HCEC 1CT (cell line): Measurements from ENCODE around the gene DEPDC4.
"Not testable (repeated sequence)": the region's sequence is repeated elsewhere in the genome, so short reads cannot be mapped to it uniquely, and the experiment has no call there.

Experiments used
- DNase-seq: peaks from one replicate; pipeline ENCODE4 v3.0.0-alpha.2; 2017

Gene DEPDC4

DNA sequence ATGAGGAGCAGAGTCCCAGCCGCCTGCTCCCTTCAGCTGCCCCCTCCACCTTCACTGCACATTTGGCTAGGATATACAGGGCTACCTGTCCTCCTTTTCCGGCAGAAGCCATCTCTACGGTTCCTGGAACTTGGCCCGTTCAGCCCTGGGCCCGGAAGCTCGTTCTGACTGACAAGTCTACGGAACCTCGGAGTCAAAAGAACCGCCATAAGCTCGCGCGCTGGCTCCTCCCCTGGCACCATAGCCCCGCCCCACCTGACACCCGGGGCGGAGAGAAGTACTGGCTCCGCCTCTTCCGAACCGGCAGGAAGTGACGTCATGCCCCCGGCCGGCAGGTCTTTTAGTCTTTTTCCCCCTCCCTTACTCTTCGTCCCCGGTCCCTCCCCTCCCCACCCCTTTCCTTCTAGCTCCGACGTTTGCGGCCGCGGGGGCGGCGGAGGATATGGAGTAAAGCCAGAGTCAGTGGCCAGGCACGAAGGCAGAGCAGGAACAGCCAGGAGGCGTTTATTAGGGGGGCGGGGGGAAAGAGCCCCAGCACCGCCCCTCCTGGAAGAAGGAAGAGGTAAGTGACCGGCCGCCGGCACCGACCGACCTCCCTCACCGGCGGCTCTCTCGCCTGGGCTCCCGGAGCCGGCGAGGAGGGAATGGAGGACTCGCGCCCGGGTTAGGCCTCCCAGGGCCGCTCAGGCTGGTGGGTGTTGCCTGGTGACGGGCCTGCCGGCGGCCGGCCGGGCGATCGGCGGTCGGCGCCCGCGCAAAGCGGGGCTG is at the start of gene DEPDC4, which contains the start of gene SCYL2:
DEPDC4 (minus strand) TSS at position 245 of the 768 bp plus-strand sequence; CDS start at position 242, 3 bp downstream.
SCYL2 (plus strand) TSS at position 343 of the 768 bp plus-strand sequence. CDS start 15,794 bp downstream, outside the sequence.
- peak; percentile 97 for DNase-seq

DNA sequence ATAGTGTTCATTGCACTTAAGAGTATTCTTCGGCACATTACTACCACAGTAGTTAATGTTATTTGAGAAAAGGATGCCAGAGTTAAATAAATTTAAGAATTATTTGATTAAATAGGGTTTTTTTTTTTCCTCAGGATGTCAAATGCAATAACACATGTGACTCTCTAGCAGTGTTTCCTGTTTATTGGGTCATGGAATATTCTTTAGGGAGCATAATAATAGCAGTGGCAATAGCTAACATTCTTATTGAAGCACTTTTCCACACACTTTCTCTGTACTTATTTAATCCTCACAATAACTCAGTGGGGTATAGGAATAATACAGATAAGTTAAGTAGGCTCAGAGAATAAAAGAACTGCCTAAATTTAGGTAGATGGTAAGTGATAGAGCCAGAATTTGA is 44.4 kb upstream of the DEPDC4 start:
- DNase-seq, result no peak

- not testable (repeated sequence) for DNase-seq
These were observed 41.3 kb upstream of the DEPDC4 start for GRCh38 chr12:100308138-100308537.

- not testable (repeated sequence) for DNase-seq
These were observed 37.5 kb upstream of the DEPDC4 start for GRCh38 chr12:100304334-100304733.

GRCh38 chr12:100303831-100304230 is 37.0 kb upstream of the DEPDC4 start:
- no peak for DNase-seq

DNA sequence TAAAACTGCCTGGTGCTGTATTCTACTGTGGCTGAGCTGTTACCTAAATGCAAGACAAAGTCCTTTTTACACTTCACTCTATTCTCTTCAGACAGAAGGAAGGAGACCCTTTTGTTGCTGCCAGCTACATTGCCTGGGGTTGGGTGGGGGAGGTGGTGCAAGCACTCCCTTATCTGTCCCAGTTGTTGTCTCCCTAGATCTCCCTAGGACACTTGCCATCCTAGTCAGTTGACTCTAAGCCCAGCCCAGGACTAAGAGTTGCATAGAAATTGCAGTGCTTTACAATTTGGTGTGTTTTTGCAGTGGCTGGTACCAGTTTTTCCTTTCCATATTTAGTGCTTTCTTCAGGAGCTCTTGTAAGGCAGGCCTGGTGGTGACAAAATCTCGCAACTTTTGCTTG is 35.2 kb upstream of the DEPDC4 start:
- DNase-seq, result no peak

DNA sequence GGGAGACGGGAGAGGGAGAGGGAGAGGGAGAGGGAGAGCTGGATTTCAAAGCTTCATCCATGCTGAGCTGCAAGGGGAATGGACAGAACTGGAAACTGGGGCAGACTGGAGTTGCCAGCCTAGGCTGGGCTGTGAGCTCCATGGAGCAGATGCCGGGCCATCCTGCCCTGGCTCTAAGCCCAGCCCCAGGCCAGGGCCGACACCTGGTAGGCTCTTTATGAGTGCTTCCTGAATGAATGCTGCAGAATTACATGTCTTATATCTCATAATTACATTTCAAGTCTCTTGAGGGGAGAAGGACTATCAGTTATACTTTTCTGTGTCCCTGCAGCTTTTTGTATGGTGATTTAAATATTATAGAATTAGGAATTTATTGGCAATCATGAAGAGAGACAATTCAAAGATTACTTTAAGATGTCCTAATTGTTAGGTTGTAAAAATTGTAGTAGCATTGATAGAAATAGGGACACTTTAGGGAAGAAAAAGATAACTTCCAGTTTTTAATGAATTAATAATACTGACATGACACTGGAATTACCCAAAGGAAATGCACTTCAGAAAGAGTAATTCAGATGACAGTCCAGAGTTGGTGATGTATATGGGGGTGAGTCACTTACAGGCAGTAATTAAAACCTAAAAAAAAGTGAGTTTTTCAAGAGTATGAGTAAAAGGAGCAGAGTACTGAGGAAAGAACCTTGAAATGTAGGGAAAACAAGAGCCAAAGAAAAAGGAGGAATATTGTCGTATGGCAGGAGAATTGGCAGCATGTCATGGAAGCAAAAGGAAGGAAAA is 29.1 kb upstream of the DEPDC4 start:
- DNase-seq, result peak; percentile 48

GRCh38 chr12:100294366-100294765 is 27.5 kb upstream of the DEPDC4 start:
- not testable (repeated sequence) for DNase-seq

- DNase-seq, result no peak
These were observed 26.1 kb upstream of the DEPDC4 start for GRCh38 chr12:100293017-100293416.

DNA sequence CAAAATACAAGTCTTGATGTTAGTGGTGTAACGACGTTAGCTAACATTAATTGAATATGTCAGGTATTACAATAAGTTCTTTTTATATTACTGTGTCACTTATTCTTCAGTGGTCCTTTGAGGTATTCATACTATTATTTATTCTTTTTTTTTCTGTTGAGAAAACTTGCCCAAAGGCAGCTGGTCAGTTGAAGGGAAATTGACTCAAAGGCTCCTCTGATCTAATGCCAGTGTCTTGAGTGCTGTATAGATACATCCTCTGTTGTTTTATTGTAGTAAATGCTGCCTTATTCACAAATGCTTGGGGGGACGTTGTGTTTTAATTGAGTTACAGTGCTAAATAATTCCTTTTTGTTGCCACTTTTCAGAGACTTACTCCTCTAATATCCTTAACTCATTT is 23.1 kb upstream of the DEPDC4 start:
- DNase-seq, result no peak

DNA sequence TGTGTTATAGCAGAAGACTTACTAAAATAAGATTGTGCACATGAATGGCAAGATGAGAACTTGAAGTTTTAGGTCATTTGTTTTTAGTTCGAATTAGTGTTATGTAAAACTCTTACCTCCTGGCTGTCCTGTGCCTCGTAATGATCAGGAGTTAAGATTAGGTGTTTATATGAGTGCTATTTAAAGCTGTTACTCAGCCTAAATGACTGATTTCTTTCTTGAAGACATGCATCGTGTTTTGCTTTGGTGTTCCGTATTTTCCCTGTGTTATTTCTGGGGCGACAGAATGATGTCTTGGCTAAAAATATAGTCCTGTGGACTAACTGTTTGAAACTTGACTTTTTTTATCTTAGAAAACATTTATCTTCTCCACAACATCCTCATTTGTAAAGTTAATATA is 22.2 kb upstream of the DEPDC4 start:
- DNase-seq, result no peak

GRCh38 chr12:100284556-100284955 is 17.7 kb upstream of the DEPDC4 start:
- not testable (repeated sequence) for DNase-seq

DNA sequence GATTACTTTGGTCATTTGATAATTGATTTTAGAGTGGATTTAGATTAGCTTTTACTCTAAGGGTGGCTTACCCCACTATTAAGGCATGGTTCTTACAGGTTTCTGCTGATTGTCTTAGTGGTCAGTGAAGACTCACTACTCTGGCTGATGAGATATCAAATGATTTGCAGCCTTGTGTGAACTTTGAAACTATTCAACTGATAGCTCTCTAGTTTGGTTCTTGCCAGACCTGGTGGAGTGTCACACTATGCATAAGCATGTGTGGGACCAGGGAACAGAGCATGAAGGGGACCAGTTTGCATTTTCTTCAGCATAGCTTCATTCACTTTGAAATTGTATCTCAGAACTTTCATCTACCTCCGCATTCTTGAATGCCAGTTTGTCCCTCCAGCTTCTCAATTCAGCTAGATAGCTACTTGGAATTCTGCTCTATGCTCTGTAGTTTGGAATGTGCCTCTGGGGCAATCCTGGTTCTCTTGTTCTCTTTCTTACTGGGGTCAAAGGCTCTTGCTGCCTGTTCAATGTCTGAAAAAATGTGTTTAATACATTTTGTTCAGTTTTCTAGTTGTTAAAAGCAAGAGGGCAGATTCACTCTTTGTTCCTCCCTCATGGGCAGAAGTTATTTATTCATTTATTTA is 12.8 kb upstream of the DEPDC4 start:
- no peak for DNase-seq

DNA sequence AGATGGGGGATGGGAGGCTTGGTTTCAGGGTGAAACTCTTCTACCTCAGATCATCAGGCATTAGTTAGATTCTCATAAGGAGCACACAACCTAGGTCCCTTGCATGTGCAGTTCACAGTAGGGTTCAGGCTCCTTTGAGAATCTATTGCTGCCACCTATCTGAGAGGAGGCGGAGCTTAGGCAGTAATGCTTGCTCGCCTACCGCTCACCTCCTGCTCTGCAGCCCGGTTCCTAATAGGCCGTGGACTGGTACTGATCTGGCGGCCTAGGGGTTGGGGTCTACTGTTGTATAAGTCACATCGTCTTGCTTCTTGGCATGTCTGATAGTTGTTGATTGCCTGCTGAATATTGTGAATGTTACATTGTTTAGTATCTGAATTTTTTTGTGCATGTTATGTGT is 12.3 kb upstream of the DEPDC4 start:
- no peak for DNase-seq

DNA sequence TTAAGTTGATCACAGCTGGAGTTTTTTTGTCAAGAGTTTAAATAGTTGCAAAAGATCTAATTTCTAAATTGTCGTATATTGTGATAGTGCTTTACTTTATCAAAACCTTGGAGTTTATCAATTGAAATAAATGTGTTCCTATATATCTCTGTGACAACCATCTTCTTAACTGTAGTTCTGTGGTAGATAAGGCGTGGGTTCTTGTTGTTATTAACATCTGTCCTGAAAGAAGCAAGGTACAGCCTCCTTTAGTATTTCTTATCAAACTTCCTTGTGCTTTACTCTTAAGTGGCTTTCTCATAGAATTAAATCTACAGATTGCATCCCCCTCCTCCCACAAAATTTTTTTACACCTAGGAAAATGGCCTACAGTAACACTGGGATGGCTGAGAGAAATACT is 7.4 kb upstream of the DEPDC4 start:
- no peak for DNase-seq

- no peak for DNase-seq
These were observed 6.9 kb upstream of the DEPDC4 start for GRCh38 chr12:100273782-100274181.

DNA sequence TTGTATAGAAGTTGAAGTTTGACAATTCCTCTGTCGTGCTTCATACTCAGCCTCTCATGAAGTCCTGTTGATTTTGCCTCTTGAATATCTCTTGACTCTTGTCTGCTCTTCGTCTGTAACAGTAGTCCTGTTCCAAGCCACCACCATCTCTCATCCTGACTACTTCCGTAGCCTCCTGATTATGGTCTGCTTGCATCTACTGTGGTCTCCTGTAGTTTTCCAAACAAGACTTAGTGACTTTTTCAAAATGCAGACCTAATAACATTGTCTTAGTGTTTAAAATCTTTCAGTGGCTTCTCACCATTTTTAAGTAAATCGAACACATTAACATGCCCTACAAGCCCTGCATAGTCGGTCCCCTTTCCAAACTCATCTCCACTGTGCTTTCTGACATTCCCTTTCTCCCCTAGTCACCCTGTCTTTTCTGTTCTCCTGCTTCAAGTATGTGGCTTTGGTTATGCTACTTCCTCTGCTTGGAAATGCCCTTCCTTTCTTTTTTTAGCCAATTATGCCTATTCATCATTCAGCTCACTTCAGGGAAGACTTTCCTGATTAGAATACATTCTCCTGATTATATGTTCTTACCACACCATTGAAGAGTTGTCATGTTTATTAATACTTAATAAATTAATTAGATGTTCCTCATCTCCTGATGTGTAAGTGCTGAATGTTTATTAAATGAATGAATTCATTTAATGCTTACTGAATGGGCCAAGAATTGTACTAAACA is 2.1 kb upstream of the DEPDC4 start:
- no peak for DNase-seq

DNA sequence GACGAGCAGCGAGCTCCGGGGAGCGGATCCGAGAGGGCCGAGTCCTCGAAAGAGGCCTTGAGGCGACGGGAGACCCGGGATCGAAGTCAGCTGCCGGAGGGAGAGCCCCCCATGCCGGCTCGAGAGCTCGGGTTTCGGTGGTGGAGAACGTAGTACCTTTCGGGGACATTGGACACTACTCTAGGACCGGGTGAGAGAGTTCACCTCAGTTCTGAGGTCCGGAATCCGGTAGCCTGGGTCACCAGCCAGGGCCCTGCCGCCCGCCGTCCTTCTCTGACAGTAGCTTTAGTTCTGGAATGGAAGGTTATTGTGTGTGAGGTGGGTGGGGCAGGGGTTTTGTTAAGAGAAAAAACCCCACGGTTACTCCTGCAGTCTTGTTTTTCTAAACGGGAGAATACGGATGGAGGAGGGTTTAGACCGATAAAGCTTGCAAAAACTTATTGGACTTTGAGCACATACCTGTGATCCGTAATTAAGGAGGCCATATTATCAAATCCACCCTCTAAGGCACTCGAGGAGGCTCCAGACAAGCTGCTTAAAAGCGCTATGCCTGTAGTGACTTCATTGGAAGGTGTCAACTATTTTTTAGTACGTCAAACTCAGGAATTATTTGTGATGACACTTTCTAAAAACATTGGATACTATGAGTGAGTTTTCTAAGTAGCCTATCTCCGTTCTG is 863 bp upstream of the DEPDC4 start:
- peak; percentile 20 for DNase-seq

DNA sequence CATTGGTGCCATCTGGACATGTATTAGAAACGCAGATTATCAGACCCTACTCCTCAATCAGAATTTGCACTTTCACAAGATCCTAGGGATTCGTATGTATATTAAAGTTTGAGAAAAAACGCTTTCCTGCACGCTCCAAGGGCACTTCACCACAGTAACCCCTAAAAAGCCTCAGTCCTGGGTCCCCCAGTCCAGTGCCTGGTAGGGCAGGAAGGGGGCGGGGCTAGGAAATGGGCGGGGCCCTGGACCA is 369 bp downstream of the DEPDC4 start:
- DNase-seq, result no peak

GRCh38 chr12:100265732-100266584 is 921 bp downstream of the DEPDC4 start:
- DNase-seq, result no peak

GRCh38 chr12:100265107-100265506 is 1.8 kb downstream of the DEPDC4 start:
- DNase-seq, result not testable (repeated sequence)

DNA sequence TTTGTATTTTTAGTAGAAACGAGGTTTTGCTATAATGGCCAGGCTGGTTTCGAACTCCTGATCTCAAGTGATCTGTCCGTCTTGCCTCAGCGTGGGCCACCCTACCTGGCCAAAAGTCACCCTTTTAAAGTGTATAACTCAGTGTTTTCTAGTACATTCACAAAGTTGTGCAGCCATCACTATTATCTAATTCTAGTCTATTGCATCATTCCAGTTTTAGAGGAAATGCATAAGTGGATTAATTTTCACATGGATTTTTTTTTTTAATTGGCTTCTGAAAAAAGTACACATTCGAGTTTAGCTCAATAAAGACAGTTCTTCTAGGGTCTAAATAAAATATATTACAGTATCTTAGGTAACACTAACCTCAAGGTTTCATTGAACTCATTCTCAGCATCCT is 3.7 kb downstream of the DEPDC4 start:
- no peak for DNase-seq
